GM12801 (cell line): Measurements from ENCODE around the gene PCBP3.

Source experiments
- TF ChIP-seq, protein P1 (sequence below): IDR thresholded peaks from one replicate; pipeline ENCODE4 v1.5.1; 2011; ENCODE audit warnings: control low read depth; ENCODE audit not compliant: insufficient read length; ENCODE audit errors: extremely low read depth

The PCBP3 gene

DNA sequence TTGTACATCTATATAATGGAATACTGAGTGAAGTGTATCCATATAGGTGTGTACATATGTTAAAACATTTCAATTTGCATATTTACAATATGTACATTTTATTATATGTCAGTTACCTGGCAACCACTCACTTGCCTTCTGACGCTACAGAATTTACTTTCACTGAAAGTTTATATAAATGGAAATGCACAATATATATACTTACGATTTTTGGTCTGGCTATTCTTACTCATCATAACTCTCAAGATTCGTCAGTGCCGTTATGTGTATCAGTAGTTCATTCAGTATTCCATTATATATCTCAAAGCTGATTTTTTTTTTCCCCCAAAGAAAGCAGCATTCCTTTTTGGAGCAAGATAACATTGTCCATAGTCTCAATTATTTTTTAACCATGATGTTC is 138.2 kb downstream of the PCBP3 start:
- TF ChIP-seq, protein P1, sequence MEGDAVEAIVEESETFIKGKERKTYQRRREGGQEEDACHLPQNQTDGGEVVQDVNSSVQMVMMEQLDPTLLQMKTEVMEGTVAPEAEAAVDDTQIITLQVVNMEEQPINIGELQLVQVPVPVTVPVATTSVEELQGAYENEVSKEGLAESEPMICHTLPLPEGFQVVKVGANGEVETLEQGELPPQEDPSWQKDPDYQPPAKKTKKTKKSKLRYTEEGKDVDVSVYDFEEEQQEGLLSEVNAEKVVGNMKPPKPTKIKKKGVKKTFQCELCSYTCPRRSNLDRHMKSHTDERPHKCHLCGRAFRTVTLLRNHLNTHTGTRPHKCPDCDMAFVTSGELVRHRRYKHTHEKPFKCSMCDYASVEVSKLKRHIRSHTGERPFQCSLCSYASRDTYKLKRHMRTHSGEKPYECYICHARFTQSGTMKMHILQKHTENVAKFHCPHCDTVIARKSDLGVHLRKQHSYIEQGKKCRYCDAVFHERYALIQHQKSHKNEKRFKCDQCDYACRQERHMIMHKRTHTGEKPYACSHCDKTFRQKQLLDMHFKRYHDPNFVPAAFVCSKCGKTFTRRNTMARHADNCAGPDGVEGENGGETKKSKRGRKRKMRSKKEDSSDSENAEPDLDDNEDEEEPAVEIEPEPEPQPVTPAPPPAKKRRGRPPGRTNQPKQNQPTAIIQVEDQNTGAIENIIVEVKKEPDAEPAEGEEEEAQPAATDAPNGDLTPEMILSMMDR: no peak

DNA sequence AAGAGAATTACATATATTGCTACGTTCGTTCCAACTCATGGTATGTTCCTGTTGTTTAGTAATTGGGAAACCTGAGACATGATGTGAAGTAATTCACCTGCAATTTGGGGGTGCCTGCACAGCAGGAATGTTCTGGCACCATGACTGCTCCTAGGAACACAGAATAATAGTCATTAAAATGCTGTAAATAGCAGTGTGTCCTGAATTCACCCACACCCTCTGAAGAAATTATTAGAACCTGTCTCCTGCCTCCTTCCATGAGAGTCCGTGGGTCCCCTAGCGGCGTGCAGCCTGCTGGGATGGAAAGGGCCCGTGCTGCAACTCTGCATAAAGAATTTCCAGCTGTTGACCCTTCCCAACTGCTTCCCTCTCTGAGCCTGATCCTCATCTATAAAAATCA is 143.1 kb downstream of the PCBP3 start:
- TF ChIP-seq, protein P1: no peak

DNA sequence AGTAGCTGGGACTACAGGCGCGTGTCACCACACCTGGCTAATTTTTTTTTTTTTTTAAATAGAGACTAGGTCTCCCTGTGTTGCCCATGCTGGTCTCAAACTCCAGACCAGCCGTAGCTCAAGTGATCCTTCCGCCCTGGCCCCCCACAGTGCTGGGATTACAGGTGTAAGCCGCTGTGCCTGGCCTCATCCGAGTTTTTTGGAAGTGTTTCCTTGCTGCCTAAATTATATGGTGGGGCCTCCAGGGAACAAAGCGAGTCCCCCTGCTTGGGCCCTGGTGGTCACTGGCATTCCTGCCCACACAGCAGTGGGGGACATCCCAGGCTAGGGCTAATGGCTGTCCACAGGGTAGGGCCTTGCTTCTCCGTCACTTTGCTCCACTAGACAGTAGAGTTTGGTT is 143.8 kb downstream of the PCBP3 start:
- TF ChIP-seq, protein P1: no peak

DNA sequence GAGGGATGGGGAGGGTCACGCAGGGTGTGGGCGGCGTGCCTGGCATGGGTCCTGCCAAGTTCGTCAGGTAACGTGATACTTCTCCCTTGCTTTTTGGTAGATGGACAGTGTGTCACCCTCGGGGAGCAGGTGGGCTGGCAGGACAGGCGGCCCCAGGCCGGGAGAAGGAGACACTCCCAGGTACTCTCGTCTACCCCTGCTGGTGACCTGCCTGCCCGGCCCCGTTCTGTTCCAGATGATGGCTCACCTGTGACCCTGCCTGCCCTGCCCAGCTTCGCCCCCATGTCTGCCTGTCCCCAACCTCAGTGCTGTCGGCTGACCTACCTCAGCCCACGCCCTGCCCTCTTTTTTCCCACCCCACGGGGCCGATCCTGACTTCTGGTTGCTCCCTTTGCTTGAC is 144.7 kb downstream of the PCBP3 start:
- TF ChIP-seq, protein P1: no peak

DNA sequence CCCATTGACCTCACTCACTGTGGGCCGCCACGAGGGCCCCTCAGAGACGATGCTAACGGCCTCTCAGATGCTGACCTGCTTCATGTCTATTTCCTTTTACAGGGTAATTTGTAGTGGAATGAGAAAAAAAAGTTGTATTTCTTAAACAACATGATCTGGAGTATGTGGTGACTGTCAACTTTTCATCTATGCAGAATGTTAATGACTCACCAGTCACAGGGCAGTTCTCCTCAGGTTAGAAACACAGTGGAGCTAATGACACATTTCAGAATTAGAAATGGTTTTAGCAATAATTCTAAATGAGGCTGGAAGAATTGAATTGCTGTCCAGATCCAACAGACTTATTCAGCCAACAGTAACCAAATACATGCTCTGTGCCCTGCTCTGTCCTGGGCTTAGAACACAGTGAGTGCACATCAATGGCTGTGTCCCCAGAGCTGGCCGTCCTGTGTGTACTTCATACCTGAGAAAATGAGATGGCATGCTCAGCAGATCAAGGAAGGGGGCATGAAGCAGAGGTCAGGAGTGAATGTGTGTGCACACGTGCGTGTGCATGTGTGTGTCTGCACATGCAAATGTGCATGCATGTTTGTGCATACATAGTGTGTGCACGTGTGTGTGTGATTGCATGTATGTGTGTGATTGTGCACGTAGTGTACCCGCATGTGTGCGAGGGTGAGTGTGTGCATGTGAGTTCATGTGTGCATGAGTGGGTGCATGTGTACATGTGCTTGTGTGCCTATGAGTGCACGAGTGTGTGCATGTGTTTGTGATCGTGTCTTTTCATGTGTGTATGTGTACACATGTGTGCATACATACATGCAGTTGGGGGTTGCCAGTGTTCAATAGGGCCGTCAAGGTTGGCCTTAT is 145.3 kb downstream of the PCBP3 start:
- TF ChIP-seq, protein P1: no peak

DNA sequence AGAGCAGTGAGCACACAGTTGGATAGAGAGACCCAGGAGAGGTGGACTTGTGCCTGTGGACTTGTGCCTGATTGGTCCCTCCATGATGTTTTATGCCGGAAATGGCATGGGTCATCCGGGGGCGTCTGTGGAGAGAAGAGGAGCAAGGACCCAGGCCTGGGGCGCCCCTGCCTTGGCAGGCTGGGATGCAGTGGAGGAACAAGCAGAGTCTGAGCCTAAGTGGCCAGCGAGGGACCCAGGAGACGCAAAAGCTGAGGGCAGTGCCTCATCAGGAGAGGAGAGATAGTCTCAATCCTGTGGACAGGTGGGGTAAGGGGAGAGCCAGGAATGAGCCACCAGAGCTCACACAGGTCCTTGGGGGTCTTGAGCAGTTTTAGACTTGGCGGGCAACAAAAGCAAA is 146.9 kb downstream of the PCBP3 start:
- TF ChIP-seq, protein P1: no peak

DNA sequence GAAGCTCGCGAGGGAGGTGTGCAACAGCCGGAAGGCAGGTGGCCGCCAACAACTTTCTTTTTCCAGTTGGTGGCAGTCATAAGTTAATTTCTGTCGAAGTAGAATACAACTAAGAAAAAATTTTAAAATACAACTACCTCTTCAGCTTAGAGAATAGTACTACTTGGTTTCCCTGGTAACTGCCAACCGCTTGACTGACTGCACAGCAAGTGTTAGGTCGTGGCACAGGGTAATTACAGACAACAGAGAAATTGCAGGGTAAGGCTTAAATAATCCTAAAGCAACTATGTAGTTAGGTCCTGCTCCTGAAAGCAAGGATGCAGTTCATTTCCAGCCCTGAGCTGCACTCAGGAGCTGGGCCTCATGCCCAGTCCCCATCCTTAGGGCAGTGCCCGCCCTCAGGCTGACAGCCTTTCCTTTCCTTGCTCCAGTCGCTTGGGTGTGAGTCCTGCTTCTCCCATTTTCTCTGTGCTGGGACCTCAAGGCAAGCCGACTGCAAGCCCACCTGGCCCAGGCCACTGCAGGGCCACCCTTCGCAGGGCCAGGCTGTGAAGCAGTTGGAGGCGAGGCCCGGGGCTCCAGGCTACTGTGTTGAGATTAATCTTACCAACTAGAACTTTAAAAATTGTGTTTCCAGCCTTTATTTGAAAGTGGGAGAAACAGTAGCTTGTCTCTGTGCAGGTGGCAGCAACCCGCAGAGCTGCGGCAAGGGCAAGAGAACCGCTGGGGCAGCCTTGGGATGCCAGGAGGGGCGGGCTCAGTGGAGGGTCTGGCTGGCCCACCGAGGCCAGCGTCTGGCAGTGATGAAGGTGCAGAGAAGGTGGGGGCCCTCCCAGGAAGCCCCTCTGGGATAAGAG is 148.3 kb downstream of the PCBP3 start:
- TF ChIP-seq, protein P1: no peak
